ENCODE data around the gene GHR. TPM values are rescaled to one million over a fixed set of nuclear protein-coding genes. Genes with fewer than 3 reads are reported as not detected.

The GHR gene
- polyA plus RNA-seq, 3 donors: not detected

DNA sequence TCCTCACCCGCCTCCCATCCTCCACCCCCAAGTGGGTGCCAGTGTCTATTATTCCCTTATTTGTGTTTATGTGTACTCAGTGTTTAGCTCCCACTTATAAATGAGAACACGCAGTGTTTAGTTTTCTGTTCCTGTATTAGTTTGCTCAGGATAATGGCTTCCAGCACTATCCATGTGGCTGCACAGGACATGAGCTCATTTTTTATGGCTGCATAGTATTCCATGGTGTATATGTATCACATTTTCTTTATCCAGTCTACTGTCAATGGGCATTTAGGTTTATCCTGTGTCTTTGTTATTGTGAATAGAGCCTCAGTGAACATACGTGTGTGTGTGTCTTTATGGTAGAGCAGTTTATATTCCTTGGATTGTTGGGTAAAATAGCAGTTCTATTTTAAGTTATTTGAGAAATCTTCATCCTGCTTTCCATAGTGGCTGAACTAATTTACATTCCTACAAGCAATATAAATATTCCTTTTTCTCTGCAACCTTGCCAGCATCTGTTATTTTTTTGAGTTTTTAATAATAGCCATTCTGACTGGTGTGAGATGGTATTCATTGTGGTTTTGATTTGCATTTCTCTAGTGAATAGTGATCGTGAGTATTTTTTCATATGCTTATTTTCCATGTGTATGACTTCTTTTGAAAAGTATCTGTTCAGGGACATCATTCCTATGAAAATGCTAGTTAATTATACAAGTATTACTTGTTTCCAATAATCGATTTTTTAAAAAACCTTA is 169.3 kb downstream of the GHR start:
- H3K4me3 ChIP-seq (replicated peaks in 1 of 3; ENCODE audit: low read depth in 2 of 3, low read length in 3 of 3): no peak overlapping the region
- H3K4me2 ChIP-seq (replicated peaks; ENCODE audit: extremely low read depth, low read length, poor library complexity, severe bottlenecking): no peak overlapping the region
- no peaks in the 10 kb centered on the region for H3K9me3 ChIP-seq (replicated peaks in 1 of 2; ENCODE audit: control insufficient read depth in 1 of 2, insufficient read depth in 1 of 2, low read length in 2 of 2)
- no peak overlapping the region for H3K27ac ChIP-seq (ENCODE audit: low read depth in 1 of 2, low read length in 2 of 2)
- no peaks in the 10 kb centered on the region for H4K20me1 ChIP-seq (ENCODE audit: insufficient read depth, low read length)
- no peaks in the 10 kb centered on the region for H3K79me2 ChIP-seq (ENCODE audit: insufficient read depth, low read length)
- no peak overlapping the region for H2AFZ ChIP-seq (ENCODE audit: insufficient read depth, low read depth, low read length, poor library complexity, severe bottlenecking)
- Mint-ChIP-seq H3K27ac (peak overlapping the region in 1 of 7 donors; percentile 63), H3K4me1 (peaks cover 40% of the 10 kb centered on the region), H3K4me3 (no peak overlapping the region), H3K9me3 (peaks cover 0 to 2% (median 0%) of the 10 kb centered on the region in 7 donors), H3K36me3 (no peaks in the 10 kb centered on the region), H3K27me3 (ENCODE audit: low read depth in 3 of 3) (peaks cover 0 to 2% (median 0%) of the 10 kb centered on the region in 3 donors)
- TF ChIP-seq, protein P1, sequence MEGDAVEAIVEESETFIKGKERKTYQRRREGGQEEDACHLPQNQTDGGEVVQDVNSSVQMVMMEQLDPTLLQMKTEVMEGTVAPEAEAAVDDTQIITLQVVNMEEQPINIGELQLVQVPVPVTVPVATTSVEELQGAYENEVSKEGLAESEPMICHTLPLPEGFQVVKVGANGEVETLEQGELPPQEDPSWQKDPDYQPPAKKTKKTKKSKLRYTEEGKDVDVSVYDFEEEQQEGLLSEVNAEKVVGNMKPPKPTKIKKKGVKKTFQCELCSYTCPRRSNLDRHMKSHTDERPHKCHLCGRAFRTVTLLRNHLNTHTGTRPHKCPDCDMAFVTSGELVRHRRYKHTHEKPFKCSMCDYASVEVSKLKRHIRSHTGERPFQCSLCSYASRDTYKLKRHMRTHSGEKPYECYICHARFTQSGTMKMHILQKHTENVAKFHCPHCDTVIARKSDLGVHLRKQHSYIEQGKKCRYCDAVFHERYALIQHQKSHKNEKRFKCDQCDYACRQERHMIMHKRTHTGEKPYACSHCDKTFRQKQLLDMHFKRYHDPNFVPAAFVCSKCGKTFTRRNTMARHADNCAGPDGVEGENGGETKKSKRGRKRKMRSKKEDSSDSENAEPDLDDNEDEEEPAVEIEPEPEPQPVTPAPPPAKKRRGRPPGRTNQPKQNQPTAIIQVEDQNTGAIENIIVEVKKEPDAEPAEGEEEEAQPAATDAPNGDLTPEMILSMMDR (IDR thresholded peaks at IDR 0.05): no peak
- H3K36me3 ChIP-seq (replicated peaks in 1 of 2; ENCODE audit: control insufficient read depth in 1 of 2, insufficient read depth in 2 of 2, low read length in 2 of 2): no peaks in the 10 kb centered on the region
- no CpG with 5 or more reads among the region's 5 CpGs for WGBS (ENCODE audit: insufficient coverage)
- DNase-seq: no peak
- intact Hi-C loops (cut with micrococcal nuclease): no loop called here
- H3K27me3 ChIP-seq (ENCODE audit: control insufficient read depth in 2 of 2, insufficient read depth in 2 of 2, low read length in 2 of 2): no peaks in the 10 kb centered on the region
- H3K4me1 ChIP-seq (ENCODE audit: control insufficient read depth in 1 of 2, insufficient read depth in 2 of 2, low read length in 2 of 2): peaks cover 35 to 37% of the 10 kb centered on the region in 2 donors
- H3K9ac ChIP-seq (ENCODE audit: insufficient read depth, low read length, poor library complexity, severe bottlenecking): no peak overlapping the region

DNA sequence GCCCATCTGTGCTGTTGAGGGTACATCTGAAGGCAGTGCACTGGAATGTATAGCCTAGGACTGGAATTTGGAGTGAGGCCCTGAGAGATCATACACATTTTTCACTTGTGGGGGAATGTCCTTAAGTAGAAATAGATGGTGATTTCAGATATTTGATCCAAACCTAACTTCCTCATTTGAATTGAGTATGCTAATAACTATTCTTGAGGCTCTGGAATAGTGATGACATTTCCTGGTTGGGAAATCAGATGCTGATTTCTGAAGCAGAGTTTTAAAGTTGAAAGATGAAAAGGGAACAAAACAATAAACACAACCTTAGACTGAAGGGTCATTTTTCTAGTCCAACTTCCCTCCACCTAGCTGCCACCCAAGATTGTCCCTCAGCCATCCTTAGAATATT is 170.4 kb downstream of the GHR start:
- peak overlapping the region; percentile 17 for H3K4me2 ChIP-seq (replicated peaks; ENCODE audit: extremely low read depth, low read length, poor library complexity, severe bottlenecking)
- H3K36me3 Mint-ChIP-seq: no peaks in the 10 kb centered on the region
- H3K9ac ChIP-seq (ENCODE audit: insufficient read depth, low read length, poor library complexity, severe bottlenecking): no peak overlapping the region
- no peaks in the 10 kb centered on the region for H3K9me3 Mint-ChIP-seq
- intact Hi-C loops (cut with micrococcal nuclease): no loop called here
- H3K4me3 ChIP-seq (replicated peaks in 1 of 3; ENCODE audit: low read depth in 2 of 3, low read length in 3 of 3): no peak overlapping the region
- peaks cover 35 to 37% of the 10 kb centered on the region in 2 donors for H3K4me1 ChIP-seq (ENCODE audit: control insufficient read depth in 1 of 2, insufficient read depth in 2 of 2, low read length in 2 of 2)
- H3K4me3 Mint-ChIP-seq: peak overlapping the region in 1 of 2 donors; percentile 4
- H3K27ac ChIP-seq (ENCODE audit: low read depth in 1 of 2, low read length in 2 of 2): peak overlapping the region in 1 of 2 donors; percentile 74
- no peaks in the 10 kb centered on the region for H3K27me3 ChIP-seq (ENCODE audit: control insufficient read depth in 2 of 2, insufficient read depth in 2 of 2, low read length in 2 of 2)
- H3K27ac Mint-ChIP-seq: peak overlapping the region; percentile 26 to 92 (median 87)
- no peak overlapping the region for H2AFZ ChIP-seq (ENCODE audit: insufficient read depth, low read depth, low read length, poor library complexity, severe bottlenecking)
- peak; percentile 47 to 60 (median 60) for DNase-seq
- peaks cover 0 to 2% (median 0%) of the 10 kb centered on the region in 3 donors for H3K27me3 Mint-ChIP-seq (ENCODE audit: low read depth in 3 of 3)
- H4K20me1 ChIP-seq (ENCODE audit: insufficient read depth, low read length): no peaks in the 10 kb centered on the region
- H3K79me2 ChIP-seq (ENCODE audit: insufficient read depth, low read length): no peaks in the 10 kb centered on the region
- no peaks in the 10 kb centered on the region for H3K36me3 ChIP-seq (replicated peaks in 1 of 2; ENCODE audit: control insufficient read depth in 1 of 2, insufficient read depth in 2 of 2, low read length in 2 of 2)
- H3K9me3 ChIP-seq (replicated peaks in 1 of 2; ENCODE audit: control insufficient read depth in 1 of 2, insufficient read depth in 1 of 2, low read length in 2 of 2): no peaks in the 10 kb centered on the region
- peaks cover 40% of the 10 kb centered on the region for H3K4me1 Mint-ChIP-seq
- TF ChIP-seq, protein P1 (IDR thresholded peaks at IDR 0.05): no peak
